ENCODE results near the gene EPC1.

The EPC1 gene

GRCh38 chr10:32293581-32293980 lies 53.4 kb downstream of the EPC1 start:
- no peak for DNase-seq (ENCODE audit: low read depth in 1 of 2, low spot score in 1 of 2)

GRCh38 chr10:32279795-32280194 lies 67.2 kb downstream of the EPC1 start:
- no peak for DNase-seq (ENCODE audit: low read depth in 1 of 2, low spot score in 1 of 2)

GRCh38 chr10:32273336-32273735 lies 73.6 kb downstream of the EPC1 start:
- no peak for DNase-seq (ENCODE audit: low read depth in 1 of 2, low spot score in 1 of 2)

- no peak for DNase-seq (ENCODE audit: low read depth in 1 of 2, low spot score in 1 of 2)
Observed at GRCh38 chr10:32271617-32272016, 75.3 kb downstream of the EPC1 start.

GRCh38 chr10:32269343-32270100 lies 77.4 kb downstream of the EPC1 start:
- DNase-seq (ENCODE audit: low read depth in 1 of 2, low spot score in 1 of 2): no peak

- DNase-seq (ENCODE audit: low read depth in 1 of 2, low spot score in 1 of 2): no peak
Observed at GRCh38 chr10:32268788-32269187, 78.2 kb downstream of the EPC1 start.

GRCh38 chr10:32266979-32267378 lies 80.0 kb downstream of the EPC1 start:
- no peak for DNase-seq (ENCODE audit: low read depth in 1 of 2, low spot score in 1 of 2)

GRCh38 chr10:32266566-32266965 lies 80.4 kb downstream of the EPC1 start:
- no peak for DNase-seq (ENCODE audit: low read depth in 1 of 2, low spot score in 1 of 2)

GRCh38 chr10:32265756-32266155 lies 81.2 kb downstream of the EPC1 start:
- no peak for DNase-seq (ENCODE audit: low read depth in 1 of 2, low spot score in 1 of 2)

GRCh38 chr10:32263300-32263699 lies 83.7 kb downstream of the EPC1 start:
- no peak for DNase-seq (ENCODE audit: low read depth in 1 of 2, low spot score in 1 of 2)

- no peak for DNase-seq (ENCODE audit: low read depth in 1 of 2, low spot score in 1 of 2)
Observed at GRCh38 chr10:32259551-32259950, 87.4 kb downstream of the EPC1 start.

- DNase-seq (ENCODE audit: low read depth in 1 of 2, low spot score in 1 of 2): peak; percentile 41 to 45
Observed at GRCh38 chr10:32256613-32257437, 90.1 kb downstream of the EPC1 start.

GRCh38 chr10:32253821-32254220 lies 93.1 kb downstream of the EPC1 start:
- DNase-seq (ENCODE audit: low read depth in 1 of 2, low spot score in 1 of 2): no peak

- no peak for DNase-seq (ENCODE audit: low read depth in 1 of 2, low spot score in 1 of 2)
Observed at GRCh38 chr10:32253276-32253675, 93.7 kb downstream of the EPC1 start.

GRCh38 chr10:32250489-32250888 lies 96.5 kb downstream of the EPC1 start:
- DNase-seq (ENCODE audit: low read depth in 1 of 2, low spot score in 1 of 2): peak in 1 of 2 donors; percentile 14

GRCh38 chr10:32246685-32247084 lies 100.3 kb downstream of the EPC1 start:
- no peak for DNase-seq (ENCODE audit: low read depth in 1 of 2, low spot score in 1 of 2)

GRCh38 chr10:32245760-32246159 lies 101.2 kb downstream of the EPC1 start:
- no peak for DNase-seq (ENCODE audit: low read depth in 1 of 2, low spot score in 1 of 2)

- peak in 1 of 2 donors; percentile 34 for DNase-seq (ENCODE audit: low read depth in 1 of 2, low spot score in 1 of 2)
Observed at GRCh38 chr10:32244421-32245207, 102.3 kb downstream of the EPC1 start.

- DNase-seq (ENCODE audit: low read depth in 1 of 2, low spot score in 1 of 2): no peak
Observed at GRCh38 chr10:32244011-32244410, 102.9 kb downstream of the EPC1 start.

GRCh38 chr10:32241946-32242345 lies 105.0 kb downstream of the EPC1 start:
- DNase-seq (ENCODE audit: low read depth in 1 of 2, low spot score in 1 of 2): no peak

- no peak for DNase-seq (ENCODE audit: low read depth in 1 of 2, low spot score in 1 of 2)
Observed at GRCh38 chr10:32240471-32240870, 106.5 kb downstream of the EPC1 start.

- no peak for DNase-seq (ENCODE audit: low read depth in 1 of 2, low spot score in 1 of 2)
Observed at GRCh38 chr10:32239769-32240168, 107.2 kb downstream of the EPC1 start.

Measured in activated CD4-positive, alpha-beta T cell treated with anti-CD3 and anti-CD28 coated beads, Interleukin-2, amount 50 U/mL, for 24 hours (primary cell).